GM19455 (cell line): Measurements from ENCODE around the gene TMBIM6.

Experiments used
- ATAC-seq: cut with Tn5 transposase; IDR thresholded peaks from one replicate; pipeline ENCODE4 v1.9.1; 2021; ENCODE audit not compliant: unreplicated experiment

TMBIM6 gene

GRCh38 chr12:49796155-49796554 is 54.8 kb downstream of the TMBIM6 start:
- ATAC-seq: no peak

GRCh38 chr12:49796606-49797448 is 55.5 kb downstream of the TMBIM6 start:
- no peak for ATAC-seq

GRCh38 chr12:49797449-49797776 is 56.1 kb downstream of the TMBIM6 start:
- ATAC-seq: no peak

- no peak for ATAC-seq
Measured at GRCh38 chr12:49798248-49798647, 56.9 kb downstream of the TMBIM6 start.

GRCh38 chr12:49798934-49799333 is 57.6 kb downstream of the TMBIM6 start:
- ATAC-seq: no peak

GRCh38 chr12:49800421-49801140 is 59.2 kb downstream of the TMBIM6 start:
- no peak for ATAC-seq

- ATAC-seq: no peak
Measured at GRCh38 chr12:49801141-49802063, 60.0 kb downstream of the TMBIM6 start.

GRCh38 chr12:49803693-49804450 is 62.5 kb downstream of the TMBIM6 start:
- ATAC-seq: no peak

- ATAC-seq: no peak
Measured at GRCh38 chr12:49804821-49805220, 63.5 kb downstream of the TMBIM6 start.

- no peak for ATAC-seq
Measured at GRCh38 chr12:49805409-49805808, 64.1 kb downstream of the TMBIM6 start.

GRCh38 chr12:49806321-49806813 is 65.0 kb downstream of the TMBIM6 start:
- no peak for ATAC-seq

- no peak for ATAC-seq
Measured at GRCh38 chr12:49806877-49807276, 65.5 kb downstream of the TMBIM6 start.

GRCh38 chr12:49807991-49808580 is 66.7 kb downstream of the TMBIM6 start:
- no peak for ATAC-seq

GRCh38 chr12:49808686-49809380 is 67.5 kb downstream of the TMBIM6 start:
- ATAC-seq: no peak

GRCh38 chr12:49809381-49809905 is 68.1 kb downstream of the TMBIM6 start:
- no peak for ATAC-seq

- no peak for ATAC-seq
Measured at GRCh38 chr12:49809906-49810389, 68.6 kb downstream of the TMBIM6 start.

- no peak for ATAC-seq
Measured at GRCh38 chr12:49811136-49811535, 69.8 kb downstream of the TMBIM6 start.

- ATAC-seq: no peak
Measured at GRCh38 chr12:49811961-49812401, 70.6 kb downstream of the TMBIM6 start.

GRCh38 chr12:49813131-49813530 is 71.8 kb downstream of the TMBIM6 start:
- ATAC-seq: no peak
